HepG2 (cell line): ENCODE results near the gene PFN4. TPM values are rescaled to one million over a fixed set of nuclear protein-coding genes. Genes with fewer than 3 reads are reported as not detected.
"Not testable (repeated sequence)": the region's sequence is repeated elsewhere in the genome, so short reads cannot be mapped to it uniquely, and the experiment has no call there.

ENCODE experiments used
- ATAC-seq: fragments of 200-7000 bp; cut with Tn5 transposase; 3 replicates; pipeline ENCODE4 v1.9.1; 2020; ENCODE audit warnings: mild to moderate bottlenecking, moderate library complexity
- BruUV-seq: library from RNA; stranded (reverse); fragments of 400-500 nt; replicated peaks from 2 replicates; lab custom pipeline; 2021; lab: Mats Ljungman, UMichigan
- CTCF ChIA-PET: fragments of 300-600 bp; formaldehyde crosslinking; extraction: SDS; loops from one replicate; lab custom pipeline; 2021; ENCODE audit warnings: low total read pairs, inconsistent platforms, low intra/inter-chr PET ratio; lab: Yijun Ruan, JAX
- POLR2A ChIA-PET: fragments of 350-600 bp; sonication (Branson Sonifier 250); formaldehyde crosslinking; loops from one replicate; lab custom pipeline; 2020; ENCODE audit warnings: antibody characterized with exemption, inconsistent platforms; lab: Yijun Ruan, JAX
- DNase-seq: peaks from one replicate; pipeline ENCODE4 v3.0.0-alpha.2; 2015; ENCODE audit warnings: low spot score
- FAIRE-seq: peaks from 3 replicates; lab custom pipeline; 2011; peaks lifted over from hg19 to GRCh38; lab: Jason Lieb, UNC
- H2AFZ ChIP-seq: one replicate; pipeline ENCODE4 v1.6.1; 2011; ENCODE audit warnings: low read length, inconsistent platforms
- H3K27ac ChIP-seq: fragments of 300-600 bp; 3 replicates; pipeline ENCODE4 v1.8.0; 2011; ENCODE audit warnings: mixed run types, mild to moderate bottlenecking, mixed read lengths, low read length, inconsistent platforms; ENCODE audit not compliant: insufficient read depth; ENCODE audit errors: extremely low read length
- H3K27me3 ChIP-seq, 2 experiments: fragments of 200-600 bp in 1 of 2; 2 replicates in 1 of 2; 3 replicates in 1 of 2; pipeline versions ENCODE4 v1.6.0 to v1.8.0; 2011; ENCODE audit warnings: low read length in 2 of 2, mild to moderate bottlenecking in 2 of 2, moderate library complexity in 2 of 2, inconsistent platforms in 1 of 2; ENCODE audit not compliant: insufficient read depth in 2 of 2, control insufficient read depth in 1 of 2
- H3K36me3 ChIP-seq, 2 experiments: fragments of 200-600 bp in 1 of 2; replicated peaks in 1 of 2; 2 replicates in 1 of 2; 3 replicates in 1 of 2; pipeline versions ENCODE4 v1.5.1 to v1.8.0; 2011; ENCODE audit warnings: low read length in 2 of 2, inconsistent platforms in 1 of 2; ENCODE audit not compliant: insufficient read depth in 2 of 2, control insufficient read depth in 1 of 2
- H3K4me1 ChIP-seq: 2 replicates; pipeline ENCODE4 v1.5.1; 2012; ENCODE audit warnings: low read length, inconsistent platforms; ENCODE audit not compliant: insufficient read depth
- H3K4me2 ChIP-seq: 2 replicates; pipeline ENCODE4 v1.6.0; 2011; ENCODE audit warnings: low read depth, low read length, inconsistent platforms
- H3K4me3 ChIP-seq, 3 experiments: fragments of 200-600 bp in 1 of 3; sonication (generic), shearing (Covaris generic) in 1 of 3; replicated peaks in 1 of 3; 2 replicates each; pipeline ENCODE4 v1.5.1; 2011 to 2016; ENCODE audit warnings: low read length in 3 of 3, inconsistent platforms in 2 of 3, low read depth in 2 of 3, mild to moderate bottlenecking in 2 of 3, control low read depth in 1 of 3, mixed read lengths in 1 of 3; ENCODE audit not compliant: insufficient read depth in 1 of 3
- H3K79me2 ChIP-seq: one replicate; pipeline ENCODE4 v1.6.1; 2011; ENCODE audit warnings: low read length, inconsistent platforms; ENCODE audit not compliant: insufficient read depth
- H3K9ac ChIP-seq: 2 replicates; pipeline ENCODE4 v1.6.0; 2011; ENCODE audit warnings: mild to moderate bottlenecking, low read depth, low read length, inconsistent platforms; ENCODE audit not compliant: insufficient read depth
- H3K9me3 ChIP-seq: 2 replicates; pipeline ENCODE4 v1.5.1; 2012; ENCODE audit warnings: mild to moderate bottlenecking, low read length
- H4K20me1 ChIP-seq: 2 replicates; pipeline ENCODE4 v1.6.0; 2011; ENCODE audit warnings: inconsistent platforms, mild to moderate bottlenecking, low read length, moderate library complexity; ENCODE audit not compliant: insufficient read depth
- CEBPB ChIP-seq: IDR thresholded peaks from 2 replicates; pipeline ENCODE4 v1.6.1; 2011; ENCODE audit warnings: low read depth, low read length, improper control_type of control experiment, borderline replicate concordance
- DDIT3 ChIP-seq: sonication (generic); formaldehyde crosslinking; IDR thresholded peaks from 2 replicates; pipeline ENCODE4 v1.4.0; 2020; ENCODE audit warnings: mild to moderate bottlenecking, missing genetic modification reagents
- FOXO4 ChIP-seq: sonication (generic); formaldehyde crosslinking; conservative IDR thresholded peaks from 2 replicates; pipeline ENCODE4 v1.8.1; 2023; ENCODE audit warnings: missing genetic modification reagents
- HMG20B ChIP-seq: conservative IDR thresholded peaks from 2 replicates; pipeline ENCODE4 v1.6.1; 2016; ENCODE audit warnings: missing genetic modification reagents, missing compliant biosample characterization
- ZNF432 ChIP-seq: sonication (generic); formaldehyde crosslinking; IDR thresholded peaks from 2 replicates; pipeline ENCODE4 v1.5.0; 2020; ENCODE audit warnings: missing genetic modification reagents, mild to moderate bottlenecking, borderline replicate concordance
- WGBS: methylation state at CpG from one replicate; pipeline ENCODE4 v1.1.6; 2017; ENCODE audit warnings: low lambda C conversion rate; 5-methylcytosine and 5-hydroxymethylcytosine counted together
- in situ Hi-C: cut with HindIII; loops from 2 replicates; pipeline ENCODE4 v1.10.0; 2017; ENCODE audit warnings: low pct_unique_long_range_greater_than_20kb; ENCODE audit not compliant: extremely low pct_ligation_motif_present
- intact Hi-C: fragments of 100-400 bp; cut with micrococcal nuclease; formaldehyde crosslinking; loops from one replicate; pipeline ENCODE4 v1.10.0; 2022; ENCODE audit not compliant: unreplicated experiment
- polyA plus RNA-seq, 8 experiments: library from polyadenylated mRNA; depleted of rRNA in 3 of 8; stranded (reverse) in 7 of 8; unstranded in 1 of 8; fragments of >200 nt; fragmentation: Illumina TruSeq in 4 of 8; extraction: Trizol in 4 of 8; gene quantifications; 2 replicates each; pipeline versions ENCODE4 v1.2.1 to v1.2.3, GENCODE V29; 2011 to 2016; ENCODE audit warnings: low read depth in 4 of 8, missing spikeins in 1 of 8, mixed read lengths in 1 of 8; ENCODE audit not compliant: insufficient read depth in 1 of 8
- total RNA-seq, 5 experiments: library from RNA; depleted of rRNA; stranded (reverse); fragments of >200 nt; fragmentation: Illumina TruSeq; extraction: Trizol; gene quantifications; 2 replicates each; pipeline ENCODE4 v1.2.3, GENCODE V29; 2016; ENCODE audit warnings: low read depth in 1 of 5

Gene PFN4
- total and polyA plus RNA-seq, 2 of the 13 experiments (the other 11 are each of a cell fraction or from before 2014, with no cell fraction given): 0.12 to 0.20 TPM

- no peak for TF ChIP-seq FOXO4 (CRISPR knock-in tag)
- TF ChIP-seq DDIT3: no peak
- no peak for TF ChIP-seq HMG20B (CRISPR knock-in tag)
- TF ChIP-seq ZNF432: no peak
Measured at GRCh38 chr2:24147364-24147763, 24.2 kb upstream of the PFN4 start (continued).

- H3K9me3 ChIP-seq, POLR2A ChIA-PET, H3K27ac ChIP-seq, ATAC-seq, H4K20me1 ChIP-seq, H3K4me3 ChIP-seq, intact Hi-C loops, H3K9ac ChIP-seq, H3K36me3 ChIP-seq, H3K4me1 ChIP-seq, in situ Hi-C loops: not testable (repeated sequence)
- CTCF ChIA-PET: interaction anchor here (1.4 kb wide), 1 partner anchor 24 kb away, joined by 3 read pairs; no protein-coding TSS in a partner anchor
- peak; percentile 32 for FAIRE-seq
- WGBS: 46% methylated on average over 5 of the region's 5 CpGs
- TF ChIP-seq FOXO4 (CRISPR knock-in tag): 0 out of 2 replicates have a peak, but pooled peaks have one; percentile 39
- TF ChIP-seq CEBPB: peak; percentile 17; the same call in 1 of the 2 replicates
- TF ChIP-seq, all 625 proteins: peak for 2; not testable (repeated sequence) for 623
- not testable (repeated sequence) for DNase-seq, H3K4me2 ChIP-seq, H2AFZ ChIP-seq, H3K79me2 ChIP-seq, BruUV-seq, H3K27me3 ChIP-seq
Measured at GRCh38 chr2:24140305-24140704, 17.2 kb upstream of the PFN4 start.
